Measurements from ENCODE around the gene EME1.
A peak's percentile ranks its signal among the peaks of the same experiment; 100 is the strongest.
"Not testable (repeated sequence)": the region's sequence is repeated elsewhere in the genome, so short reads cannot be mapped to it uniquely, and the experiment has no call there.

EME1 gene

DNA sequence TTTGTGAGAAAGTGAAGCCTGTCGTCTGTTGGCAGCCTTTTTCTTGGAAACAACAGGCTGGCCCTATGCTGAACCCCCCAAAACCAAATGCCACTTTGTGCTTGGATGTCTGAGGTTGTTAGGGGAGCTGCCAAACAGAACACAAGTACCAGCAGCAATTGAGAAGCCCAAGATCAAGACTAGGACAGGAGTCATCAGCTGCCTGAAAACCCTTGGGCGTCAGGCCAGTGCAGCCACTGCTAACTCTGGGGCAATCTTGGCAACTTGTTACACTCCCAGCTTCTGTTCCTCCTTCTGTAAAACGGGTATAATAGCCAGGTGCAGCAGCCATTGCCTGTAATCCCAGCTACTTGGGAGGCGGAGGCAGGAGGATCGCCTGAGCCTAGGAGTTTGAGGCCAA is 33.5 kb downstream of the EME1 start:
- H3K36me3 ChIP-seq = no peaks in the 10 kb centered on the region
- H3K27me3 ChIP-seq = no peaks in the 10 kb centered on the region
- H3K9me3 ChIP-seq (replicated peaks in 1 of 11) = no peaks in the 10 kb centered on the region
- no peak overlapping the region for H3K4me3 ChIP-seq
- no peak overlapping the region for H3K9ac ChIP-seq
- H4K20me1 ChIP-seq = no peaks in the 10 kb centered on the region
- H3K4me2 ChIP-seq = no peak overlapping the region
- no peak for TF ChIP-seq Cebpa-rat (IDR thresholded peaks at IDR 0.05)
- H3K27ac ChIP-seq = no peak overlapping the region
- H3K4me1 ChIP-seq = no peaks in the 10 kb centered on the region

DNA sequence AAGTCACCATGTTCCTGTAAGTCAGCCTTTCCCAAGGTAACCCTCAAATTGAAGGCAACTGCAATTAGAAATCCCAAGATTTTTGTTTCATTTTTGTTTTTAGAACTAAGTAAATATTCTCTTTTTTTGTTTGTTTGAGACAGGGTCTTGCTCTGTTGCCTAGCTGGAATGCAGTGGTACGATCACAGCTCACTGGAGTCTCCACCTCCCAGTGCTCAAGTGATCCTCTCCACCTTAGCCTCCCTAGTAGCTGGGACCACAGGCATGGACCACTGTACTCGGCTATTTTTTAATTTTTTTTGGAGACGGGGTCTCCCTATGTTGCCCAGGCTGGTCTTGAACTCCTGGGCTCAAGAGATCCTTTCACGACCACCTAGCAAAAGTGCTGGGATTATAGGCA is 34.9 kb downstream of the EME1 start:
- Histone ChIP-seq H3K27ac (no peak overlapping the region), H3K9me3 (replicated peaks in 1 of 11) (no peaks in the 10 kb centered on the region), H3K4me1 (no peaks in the 10 kb centered on the region), H4K20me1 (no peaks in the 10 kb centered on the region), H3K27me3 (no peaks in the 10 kb centered on the region), H3K36me3 (no peaks in the 10 kb centered on the region), H3K9ac (no peak overlapping the region), H3K4me2 (no peak overlapping the region), H3K4me3 (no peak overlapping the region)
- TF ChIP-seq Cebpa-rat (IDR thresholded peaks at IDR 0.05) = no peak

DNA sequence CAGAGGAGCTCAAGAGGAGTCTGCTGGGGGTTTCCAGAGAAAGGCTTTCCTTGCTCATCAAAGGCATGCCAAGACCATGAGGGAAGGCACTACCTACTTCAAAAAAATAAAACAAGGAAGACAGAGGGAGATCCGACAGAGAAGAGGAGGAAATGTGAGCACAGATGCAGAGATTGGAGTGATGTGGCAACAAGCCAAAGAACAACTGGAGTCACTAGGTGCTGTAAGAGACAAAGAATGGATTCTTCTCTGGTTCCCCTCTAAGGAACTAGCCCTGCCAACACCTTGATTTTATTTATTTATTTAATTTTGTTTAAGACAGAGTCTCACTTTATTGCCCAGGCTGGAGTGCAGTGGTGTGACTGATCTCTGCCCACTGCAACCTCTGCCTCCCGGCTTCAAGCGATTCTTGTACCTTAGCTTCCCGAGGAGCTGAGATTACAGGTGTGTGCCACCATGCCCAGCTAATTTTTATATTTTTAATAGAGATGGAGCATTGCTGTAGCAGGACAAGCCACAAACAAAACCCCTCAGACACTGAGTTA is 39.2 kb downstream of the EME1 start:
- Histone ChIP-seq H3K27me3 (no peaks in the 10 kb centered on the region), H3K27ac (no peak overlapping the region), H4K20me1 (no peaks in the 10 kb centered on the region), H3K36me3 (no peaks in the 10 kb centered on the region), H3K9me3 (replicated peaks in 1 of 11) (no peaks in the 10 kb centered on the region), H3K4me1 (no peaks in the 10 kb centered on the region; a peak in 1 of 20 replicates), H3K4me3 (no peak overlapping the region), H3K9ac (no peak overlapping the region), H3K4me2 (no peak overlapping the region)
- TF ChIP-seq Cebpa-rat (IDR thresholded peaks at IDR 0.05) = no peak

DNA sequence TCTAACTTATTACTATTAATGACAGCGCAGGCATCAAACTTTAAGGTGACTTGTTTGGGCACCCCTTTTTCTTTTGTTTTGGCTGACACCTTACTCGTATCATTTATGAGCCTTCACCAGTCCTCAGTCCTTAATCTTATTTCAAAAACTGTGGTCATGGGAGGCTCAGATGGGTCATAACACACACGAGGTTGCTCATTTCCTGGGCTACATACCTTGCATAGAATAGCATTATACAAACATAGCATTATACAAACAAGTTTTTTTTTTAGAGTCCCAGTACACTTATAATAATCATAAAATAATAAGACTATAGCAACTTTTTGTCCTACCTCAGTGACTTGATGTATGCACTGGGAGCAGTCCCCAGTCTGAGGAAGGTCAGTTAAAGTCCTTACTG is 41.8 kb downstream of the EME1 start:
- no peak for TF ChIP-seq Cebpa-rat (IDR thresholded peaks at IDR 0.05)
- Histone ChIP-seq H3K9me3 (replicated peaks in 1 of 11) (peaks cover 0 to 14% (median 14%) of the 10 kb centered on the region in 11 experiments; a peak in 19 of 22 replicates), H3K27me3 (no peaks in the 10 kb centered on the region), H3K27ac (no peak overlapping the region), H3K9ac (no peak overlapping the region), H3K4me3 (no peak overlapping the region), H3K4me1 (no peaks in the 10 kb centered on the region; a peak in 1 of 20 replicates), H4K20me1 (no peaks in the 10 kb centered on the region), H3K36me3 (no peaks in the 10 kb centered on the region; a peak in 1 of 22 replicates), H3K4me2 (no peak overlapping the region)

DNA sequence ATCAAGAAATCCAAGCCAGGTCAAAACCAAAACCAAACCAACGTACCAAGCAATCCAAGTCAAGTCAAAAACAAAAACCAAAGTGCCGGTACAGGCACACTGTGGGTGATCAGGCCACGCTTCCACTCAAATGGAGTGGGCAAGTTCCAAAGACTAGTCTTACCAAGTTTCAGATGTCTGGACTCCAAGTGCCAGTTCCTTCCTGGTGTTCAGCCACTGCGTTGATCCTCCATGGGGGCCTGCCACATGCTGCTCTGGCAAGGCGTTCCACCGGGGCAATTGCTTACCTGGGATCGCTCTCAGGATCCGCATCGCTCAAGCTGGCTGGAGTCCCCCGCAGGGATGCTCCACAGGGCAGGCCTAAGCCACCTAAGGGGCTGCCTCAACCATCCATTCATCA is 46.5 kb downstream of the EME1 start:
- H3K9me3 ChIP-seq (replicated peaks in 1 of 11) = peaks cover 0 to 22% (median 17%) of the 10 kb centered on the region in 11 experiments; a peak in 19 of 22 replicates
- not testable (repeated sequence) for H3K9ac ChIP-seq, H3K27me3 ChIP-seq, H3K27ac ChIP-seq, H3K4me3 ChIP-seq, H3K36me3 ChIP-seq, H3K4me2 ChIP-seq, H4K20me1 ChIP-seq
- H3K4me1 ChIP-seq = peaks cover 30 to 44% (median 35%) of the 10 kb centered on the region in 10 experiments

DNA sequence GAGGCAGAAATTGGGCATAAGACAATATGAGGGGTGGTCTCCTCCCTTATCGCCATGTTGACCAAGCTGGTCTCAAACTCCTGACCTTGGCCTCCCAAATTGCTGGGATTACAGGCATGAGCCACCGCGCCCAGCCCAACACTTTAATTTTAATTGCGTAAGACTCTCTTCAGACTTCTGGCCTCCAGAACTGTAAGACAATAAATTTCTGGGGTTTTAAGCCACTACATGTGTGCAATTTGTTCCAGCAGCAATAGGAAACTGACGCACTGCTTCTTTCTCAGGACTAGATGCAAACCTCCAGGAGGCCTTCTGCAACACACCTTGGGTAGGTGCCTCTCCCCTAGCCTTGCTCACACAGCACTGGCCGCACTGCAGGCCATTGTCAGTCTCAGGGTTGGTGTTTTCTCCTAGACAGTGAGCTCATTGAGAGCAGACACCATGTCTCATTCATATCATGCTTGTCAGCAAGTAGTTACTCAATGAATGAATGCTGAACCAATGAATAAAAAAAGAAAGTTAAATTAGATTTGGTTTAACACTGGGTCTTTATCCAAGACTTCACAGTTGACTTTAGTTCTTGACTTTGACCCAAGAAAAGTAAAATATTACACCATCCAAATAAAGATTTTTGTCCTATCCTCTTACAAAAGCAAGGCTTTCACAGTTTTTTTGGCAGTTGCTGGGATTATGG is 47.5 kb downstream of the EME1 start:
- H3K9ac ChIP-seq = peak overlapping the region in 10 of 11 experiments; percentile 55 to 79 (median 75); a peak in 19 of 22 replicates
- TF ChIP-seq Cebpa-rat (IDR thresholded peaks at IDR 0.05) = peak in 4 of 11 experiments; percentile 11 to 63 (median 49); a peak in 3 of 22 replicates
- H3K27ac ChIP-seq = peak overlapping the region; percentile 61 to 89 (median 82); a peak in 20 of 22 replicates
- H3K27me3 ChIP-seq = no peaks in the 10 kb centered on the region
- H3K36me3 ChIP-seq = no peaks in the 10 kb centered on the region; a peak in 1 of 22 replicates
- H3K9me3 ChIP-seq (replicated peaks in 1 of 11) = peaks cover 0 to 22% (median 17%) of the 10 kb centered on the region in 11 experiments; a peak in 19 of 22 replicates
- peak overlapping the region; percentile 74 to 94 (median 84) for H3K4me2 ChIP-seq
- peak overlapping the region; percentile 37 to 62 (median 52); a peak in 15 of 20 replicates for H3K4me3 ChIP-seq
- no peaks in the 10 kb centered on the region for H4K20me1 ChIP-seq
- H3K4me1 ChIP-seq = peaks cover 40 to 53% (median 44%) of the 10 kb centered on the region in 10 experiments

DNA sequence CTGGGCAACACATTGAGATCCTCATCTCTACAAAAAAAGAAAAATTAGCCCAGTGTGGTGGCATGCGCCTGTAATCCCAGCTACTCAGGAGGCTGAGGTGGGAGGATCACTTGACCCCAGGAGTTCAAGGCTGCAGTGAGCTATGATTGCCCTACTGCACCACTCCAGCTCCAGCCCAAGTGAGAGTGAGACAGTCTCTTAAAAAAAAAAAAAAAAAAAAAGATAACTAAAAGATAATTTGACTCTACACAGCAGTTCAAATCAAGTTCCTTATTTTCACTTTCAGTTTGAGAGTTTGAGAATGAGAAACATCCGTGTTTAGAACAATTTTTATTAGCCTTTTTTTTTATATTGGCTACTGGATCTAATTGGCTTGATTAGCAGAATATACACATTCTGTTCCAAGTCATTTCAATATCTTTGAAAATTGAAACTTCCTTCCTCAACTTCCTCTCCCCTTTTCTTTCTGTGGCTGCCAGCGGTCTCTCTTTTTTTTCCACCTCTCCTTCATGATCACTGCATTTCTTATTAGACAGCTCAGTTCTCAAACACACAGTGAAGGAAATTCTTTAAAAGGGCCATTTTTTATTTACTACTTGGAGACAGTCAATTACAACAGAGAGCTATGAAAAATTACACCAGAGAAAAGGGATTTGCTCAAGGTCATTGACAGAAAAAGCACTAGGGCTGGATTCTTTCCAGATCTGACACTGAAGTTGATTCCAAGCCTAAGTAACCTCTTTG is 48.5 kb downstream of the EME1 start:
- Histone ChIP-seq H3K4me1 (peaks cover 43 to 56% (median 47%) of the 10 kb centered on the region in 10 experiments), H3K27ac (peak overlapping the region; percentile 61 to 89 (median 82)), H4K20me1 (no peaks in the 10 kb centered on the region), H3K27me3 (no peaks in the 10 kb centered on the region), H3K36me3 (no peaks in the 10 kb centered on the region; a peak in 1 of 22 replicates), H3K9ac (peak overlapping the region; percentile 55 to 79 (median 75); a peak in 21 of 22 replicates), H3K4me3 (peak overlapping the region; percentile 37 to 62 (median 52)), H3K4me2 (peak overlapping the region; percentile 74 to 94 (median 84)), H3K9me3 (replicated peaks in 1 of 11) (peaks cover 0 to 22% (median 17%) of the 10 kb centered on the region in 11 experiments; a peak in 19 of 22 replicates)
- TF ChIP-seq Cebpa-rat (IDR thresholded peaks at IDR 0.05) = no peak

DNA sequence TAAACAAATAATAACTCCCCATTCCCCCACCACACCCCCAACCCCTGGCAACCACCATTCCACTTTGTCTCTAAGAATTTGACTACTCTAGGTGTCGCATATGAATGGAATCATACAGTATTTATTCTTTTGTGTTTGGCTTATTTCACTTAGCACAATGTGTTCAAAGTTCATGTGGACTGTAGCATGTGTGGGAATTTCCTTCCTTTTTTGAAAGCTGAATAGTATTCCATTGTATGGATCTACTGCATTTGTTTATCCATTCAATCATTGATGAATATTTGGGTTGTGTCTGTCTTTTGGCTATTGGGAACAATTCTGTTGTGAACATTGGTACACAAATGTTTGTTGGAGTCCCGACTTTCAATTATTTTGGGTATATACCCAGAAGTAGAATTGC is 49.7 kb downstream of the EME1 start:
- H3K9me3 ChIP-seq (replicated peaks in 1 of 11) = peaks cover 0 to 22% (median 17%) of the 10 kb centered on the region in 11 experiments; a peak in 19 of 22 replicates
- peak overlapping the region in 2 of 11 experiments; percentile 99; a peak in 1 of 22 replicates for H3K4me2 ChIP-seq
- H3K9ac ChIP-seq = no peak overlapping the region
- H3K4me1 ChIP-seq = peaks cover 55 to 68% (median 60%) of the 10 kb centered on the region in 10 experiments
- no peak for TF ChIP-seq Cebpa-rat (IDR thresholded peaks at IDR 0.05)
- H3K27ac ChIP-seq = no peak overlapping the region; a peak in 1 of 22 replicates
- H3K36me3 ChIP-seq = no peaks in the 10 kb centered on the region; a peak in 1 of 22 replicates
- H4K20me1 ChIP-seq = no peaks in the 10 kb centered on the region; a peak in 1 of 22 replicates
- H3K4me3 ChIP-seq = no peak overlapping the region
- H3K27me3 ChIP-seq = no peaks in the 10 kb centered on the region
